Caco-2 (cell line): ENCODE results near the gene SBNO1. TPM values are rescaled to one million over a fixed set of nuclear protein-coding genes. Genes with fewer than 3 reads are reported as not detected.

Experiments used
- BruUV-seq: library from RNA; stranded (reverse); fragments of 400-500 nt; replicated peaks from 2 replicates; lab custom pipeline; 2021; lab: Mats Ljungman, UMichigan
- CTCF ChIA-PET: fragments of 300-600 bp; sonication (Branson Sonifier 250); formaldehyde crosslinking; loops from one replicate; lab custom pipeline; 2022; ENCODE audit warnings: antibody characterized with exemption; lab: Charles Lee
- POLR2A ChIA-PET: fragments of 300-600 bp; sonication (Branson Sonifier 250); formaldehyde crosslinking; loops from one replicate; lab custom pipeline; 2022; ENCODE audit warnings: antibody characterized with exemption; lab: Charles Lee
- DNase-seq, 2 experiments: peaks; one replicate each; pipeline versions ENCODE4 v3.0.0 to v3.0.0-alpha.2; 2020 to 2022
- H3K27me3 ChIP-seq: replicated peaks from 2 replicates; pipeline ENCODE4 v1.6.0; 2011; ENCODE audit warnings: low read length; ENCODE audit not compliant: control insufficient read depth, insufficient read depth
- H3K36me3 ChIP-seq: 2 replicates; pipeline ENCODE4 v1.5.1; 2011; ENCODE audit warnings: low read length; ENCODE audit not compliant: control insufficient read depth, insufficient read depth
- H3K4me1 ChIP-seq: fragments of 250-450 bp; sonication (Bioruptor Pico); 2 replicates; pipeline ENCODE4 v1.5.1; 2020; ENCODE audit warnings: mild to moderate bottlenecking
- H3K4me3 ChIP-seq: 2 replicates; pipeline ENCODE4 v1.5.1; 2011; ENCODE audit warnings: low read depth, mild to moderate bottlenecking, control low read depth, low read length
- H3K9me3 ChIP-seq: fragments of 250-450 bp; sonication (Bioruptor Pico); 2 replicates; pipeline ENCODE4 v1.5.1; 2020; ENCODE audit warnings: mild to moderate bottlenecking, moderate library complexity
- H3K27ac Mint-ChIP-seq: one replicate; pipeline ENCODE4 v1.8.0; 2022; ENCODE audit warnings: mixed read lengths; ENCODE audit not compliant: unreplicated experiment
- H3K27me3 Mint-ChIP-seq: one replicate; pipeline ENCODE4 v1.8.0; 2022; ENCODE audit warnings: mixed read lengths; ENCODE audit not compliant: insufficient read depth, unreplicated experiment
- H3K36me3 Mint-ChIP-seq: one replicate; pipeline ENCODE4 v1.8.0; 2022; ENCODE audit warnings: mild to moderate bottlenecking, mixed read lengths; ENCODE audit not compliant: insufficient read depth, unreplicated experiment
- H3K4me1 Mint-ChIP-seq: one replicate; pipeline ENCODE4 v1.8.0; 2022; ENCODE audit warnings: low read depth, mixed read lengths; ENCODE audit not compliant: unreplicated experiment
- H3K4me3 Mint-ChIP-seq: one replicate; pipeline ENCODE4 v1.8.0; 2022; ENCODE audit warnings: mild to moderate bottlenecking, moderate library complexity, mixed read lengths; ENCODE audit not compliant: unreplicated experiment
- H3K9me3 Mint-ChIP-seq: one replicate; pipeline ENCODE4 v1.8.0; 2022; ENCODE audit warnings: mixed read lengths; ENCODE audit not compliant: unreplicated experiment
- intact Hi-C: fragments of 100-400 bp; cut with micrococcal nuclease; formaldehyde crosslinking; loops from one replicate; pipeline ENCODE4 v1.10.0; 2022; ENCODE audit not compliant: unreplicated experiment
- total RNA-seq: library from RNA; stranded (reverse); gene quantifications from 2 replicates; pipeline ENCODE4 v1.2.3, GENCODE V29; 2022
- TF ChIP-seq, protein P1 (sequence below), 2 experiments: fragments of 200-600 bp in 1 of 2; IDR thresholded peaks; 1 replicate in 1 of 2; 2 replicates in 1 of 2; pipeline versions ENCODE4 v1.5.1 to v1.8.0; 2011 to 2022; ENCODE audit warnings: antibody characterized with exemption in 1 of 2, control low read depth in 1 of 2, inconsistent platforms in 1 of 2, low read depth in 1 of 2, low read length in 1 of 2, mild to moderate bottlenecking in 1 of 2, moderate library complexity in 1 of 2; ENCODE audit not compliant: insufficient read depth in 1 of 2, severe bottlenecking in 1 of 2, unreplicated experiment in 1 of 2

Gene SBNO1
- total RNA-seq, 1 experiment from 2014 or later, result 53.8 TPM

GRCh38 chr12:123268850-123269249 is 95.8 kb downstream of the SBNO1 start:
- TF ChIP-seq, protein P1, sequence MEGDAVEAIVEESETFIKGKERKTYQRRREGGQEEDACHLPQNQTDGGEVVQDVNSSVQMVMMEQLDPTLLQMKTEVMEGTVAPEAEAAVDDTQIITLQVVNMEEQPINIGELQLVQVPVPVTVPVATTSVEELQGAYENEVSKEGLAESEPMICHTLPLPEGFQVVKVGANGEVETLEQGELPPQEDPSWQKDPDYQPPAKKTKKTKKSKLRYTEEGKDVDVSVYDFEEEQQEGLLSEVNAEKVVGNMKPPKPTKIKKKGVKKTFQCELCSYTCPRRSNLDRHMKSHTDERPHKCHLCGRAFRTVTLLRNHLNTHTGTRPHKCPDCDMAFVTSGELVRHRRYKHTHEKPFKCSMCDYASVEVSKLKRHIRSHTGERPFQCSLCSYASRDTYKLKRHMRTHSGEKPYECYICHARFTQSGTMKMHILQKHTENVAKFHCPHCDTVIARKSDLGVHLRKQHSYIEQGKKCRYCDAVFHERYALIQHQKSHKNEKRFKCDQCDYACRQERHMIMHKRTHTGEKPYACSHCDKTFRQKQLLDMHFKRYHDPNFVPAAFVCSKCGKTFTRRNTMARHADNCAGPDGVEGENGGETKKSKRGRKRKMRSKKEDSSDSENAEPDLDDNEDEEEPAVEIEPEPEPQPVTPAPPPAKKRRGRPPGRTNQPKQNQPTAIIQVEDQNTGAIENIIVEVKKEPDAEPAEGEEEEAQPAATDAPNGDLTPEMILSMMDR (IDR thresholded peaks at IDR 0.05; ENCODE audit: insufficient read depth in 1 of 2, low read depth in 1 of 2, low read length in 1 of 2, severe bottlenecking in 1 of 2, unreplicated experiment in 1 of 2), result no peak
- H3K27ac Mint-ChIP-seq, result no peak overlapping the region
- peaks cover 1% of the 10 kb centered on the region; the same call in 1 of the 2 replicates for H3K36me3 ChIP-seq
- BruUV-seq, result no TSS peak
- no peaks in the 10 kb centered on the region for H3K9me3 Mint-ChIP-seq
- no peaks in the 10 kb centered on the region for H3K27me3 Mint-ChIP-seq
- ChIA-PET POLR2A (no interaction called here), CTCF (no interaction called here)
- H3K4me1 Mint-ChIP-seq, result no peaks in the 10 kb centered on the region
- H3K4me1 ChIP-seq, result 0 out of 2 replicates have a peak, but pooled peaks cover 5% of the 10 kb centered on the region
- H3K4me3 Mint-ChIP-seq, result peak overlapping the region; percentile 77
- H3K9me3 ChIP-seq, result no peaks in the 10 kb centered on the region
- H3K27me3 ChIP-seq, result no peaks in the 10 kb centered on the region
- intact Hi-C loops, result no loop called here
- H3K4me3 ChIP-seq, result no peak overlapping the region
- no peak for DNase-seq
- H3K36me3 Mint-ChIP-seq, result peaks cover 37% of the 10 kb centered on the region

- TF ChIP-seq, protein P1 (IDR thresholded peaks at IDR 0.05; ENCODE audit: insufficient read depth in 1 of 2, low read depth in 1 of 2, low read length in 1 of 2, severe bottlenecking in 1 of 2, unreplicated experiment in 1 of 2), result no peak
- no peak overlapping the region for H3K4me3 Mint-ChIP-seq
Observed at GRCh38 chr12:123267991-123268843, 96.4 kb downstream of the SBNO1 start.

DNA sequence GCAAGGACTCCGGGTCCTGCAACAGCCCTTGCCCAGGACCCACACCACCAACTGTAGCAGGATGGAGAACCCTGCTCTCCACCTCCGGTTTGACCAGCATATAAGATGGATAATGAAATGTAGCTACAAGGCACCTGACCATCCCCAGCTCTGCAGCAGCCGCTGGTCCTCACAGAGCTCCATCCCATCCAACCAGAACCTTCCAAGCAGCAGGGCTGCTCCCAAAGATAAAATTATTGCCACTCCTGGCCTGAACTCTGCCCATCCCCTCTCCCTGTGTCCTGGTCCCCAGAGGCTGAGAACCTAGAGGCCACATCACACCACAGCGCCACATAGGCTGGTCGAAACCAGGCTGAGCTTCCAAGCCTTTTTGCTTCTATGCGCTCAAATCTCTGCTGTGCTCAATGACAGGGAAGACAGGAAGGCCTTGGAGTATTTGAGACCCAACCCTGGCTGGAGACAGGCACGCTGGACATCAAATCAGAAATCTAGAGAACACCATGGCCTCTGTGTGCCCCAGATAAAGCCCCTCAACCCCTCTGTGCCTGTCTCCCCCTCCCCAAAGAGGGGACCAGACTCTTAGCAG is 97.2 kb downstream of the SBNO1 start:
- Mint-ChIP-seq H3K4me1 (no peaks in the 10 kb centered on the region), H3K9me3 (no peaks in the 10 kb centered on the region), H3K27me3 (no peaks in the 10 kb centered on the region), H3K4me3 (no peak overlapping the region), H3K36me3 (peaks cover 51% of the 10 kb centered on the region), H3K27ac (no peak overlapping the region)
- TF ChIP-seq, protein P1 (IDR thresholded peaks at IDR 0.05; ENCODE audit: insufficient read depth in 1 of 2, low read depth in 1 of 2, low read length in 1 of 2, severe bottlenecking in 1 of 2, unreplicated experiment in 1 of 2), result no peak
- 0 out of 2 replicates have a peak, but pooled peaks cover 5% of the 10 kb centered on the region for H3K4me1 ChIP-seq
- no peaks in the 10 kb centered on the region for H3K27me3 ChIP-seq
- no TSS peak for BruUV-seq
- no peak for DNase-seq
- ChIA-PET POLR2A (no interaction called here), CTCF (no interaction called here)
- H3K4me3 ChIP-seq, result no peak overlapping the region
- H3K9me3 ChIP-seq, result no peaks in the 10 kb centered on the region
- intact Hi-C loops, result no loop called here
- H3K36me3 ChIP-seq, result peaks cover 1% of the 10 kb centered on the region; the same call in 1 of the 2 replicates

More at GRCh38 chr12:123267991-123268843, 96.4 kb downstream of the SBNO1 start:
- 0 out of 2 replicates have a peak, but pooled peaks cover 5% of the 10 kb centered on the region for H3K4me1 ChIP-seq
- no peaks in the 10 kb centered on the region for H3K27me3 ChIP-seq
- H3K9me3 ChIP-seq, result no peaks in the 10 kb centered on the region
- ChIA-PET CTCF (no interaction called here), POLR2A (no interaction called here)
- Mint-ChIP-seq H3K9me3 (no peaks in the 10 kb centered on the region), H3K4me1 (no peaks in the 10 kb centered on the region), H3K27ac (no peak overlapping the region), H3K27me3 (no peaks in the 10 kb centered on the region), H3K36me3 (peaks cover 43% of the 10 kb centered on the region)
- H3K36me3 ChIP-seq, result peaks cover 1% of the 10 kb centered on the region; the same call in 1 of the 2 replicates
- no TSS peak for BruUV-seq
- DNase-seq, result no peak
- intact Hi-C loops, result no loop called here
- H3K4me3 ChIP-seq, result no peak overlapping the region
